Body of pancreas (tissue), 4 donors: ENCODE results near the gene RCAN2. TPM values are rescaled to one million over a fixed set of nuclear protein-coding genes. Genes with fewer than 3 reads are reported as not detected.

ENCODE experiments used
- ATAC-seq: fragments of 150-250 bp; one replicate; pipeline ENCODE4 v1.9.1; 2016
- DNase-seq, 4 donors: peaks; one replicate each; pipeline ENCODE4 v3.0.0-alpha.2; 2019
- H3K27ac ChIP-seq, 4 donors: fragments of 200-600 bp; sonication (generic); 1 replicate in 3 of 4; 2 replicates in 1 of 4; pipeline versions ENCODE4 v1.5.1 to v1.6.1; 2016 to 2019; ENCODE audit warnings: mild to moderate bottlenecking in 1 of 4, mixed read lengths in 1 of 4, moderate library complexity in 1 of 4
- H3K27me3 ChIP-seq, 2 donors: fragments of 200-600 bp; sonication (generic); one replicate each; pipeline ENCODE4 v1.6.0; 2016; ENCODE audit warnings: mild to moderate bottlenecking in 1 of 2
- H3K36me3 ChIP-seq, 2 donors: fragments of 200-600 bp; sonication (generic); replicated peaks in 1 of 2; 2 replicates each; pipeline ENCODE4 v1.5.1; 2016; ENCODE audit warnings: low read depth in 2 of 2; ENCODE audit not compliant: insufficient read depth in 1 of 2
- H3K4me1 ChIP-seq: fragments of 200-600 bp; sonication (generic); one replicate; pipeline ENCODE4 v1.6.0; 2016
- H3K4me3 ChIP-seq, 2 donors: fragments of 200-600 bp; sonication (generic); 1 replicate in 1 of 2; 2 replicates in 1 of 2; pipeline ENCODE4 v1.5.1; 2016 to 2019
- H3K9me3 ChIP-seq, 3 donors: fragments of 200-600 bp; sonication (generic); 1 replicate in 2 of 3; 2 replicates in 1 of 3; pipeline ENCODE4 v1.5.1; 2016
- CTCF ChIP-seq, 7 experiments: fragments of 450-650 bp in 4 of 7; fragments of 200-600 bp in 3 of 7; sonication (generic) in 3 of 7; IDR thresholded peaks; one replicate each; pipeline ENCODE4 v1.5.1; 2016 to 2019; ENCODE audit warnings: antibody characterized with exemption in 7 of 7
- POLR2A ChIP-seq, 3 donors: fragments of 450-650 bp; IDR thresholded peaks; one replicate each; pipeline ENCODE4 v1.6.1; 2016; ENCODE audit warnings: antibody characterized with exemption in 3 of 3, mild to moderate bottlenecking in 2 of 3
- whole genome bisulfite sequencing, 2 donors: methylation state at CpG; one replicate each; pipeline ENCODE4 v1.1.5; 2017; 5-methylcytosine and 5-hydroxymethylcytosine counted together
- intact Hi-C: fragments of 100-400 bp; cut with DNase I; formaldehyde crosslinking; loops from one replicate; pipeline ENCODE4 v1.15.1; 2023
- total RNA-seq, 2 donors: library from RNA; depleted of rRNA; stranded (reverse); fragments of >200 nt; gene quantifications; one replicate each; pipeline ENCODE4 v1.1.0, GENCODE V29; 2016

Gene RCAN2
- total RNA-seq, 2 donors from 2014 or later = 5.3 to 6.5 TPM

DNA sequence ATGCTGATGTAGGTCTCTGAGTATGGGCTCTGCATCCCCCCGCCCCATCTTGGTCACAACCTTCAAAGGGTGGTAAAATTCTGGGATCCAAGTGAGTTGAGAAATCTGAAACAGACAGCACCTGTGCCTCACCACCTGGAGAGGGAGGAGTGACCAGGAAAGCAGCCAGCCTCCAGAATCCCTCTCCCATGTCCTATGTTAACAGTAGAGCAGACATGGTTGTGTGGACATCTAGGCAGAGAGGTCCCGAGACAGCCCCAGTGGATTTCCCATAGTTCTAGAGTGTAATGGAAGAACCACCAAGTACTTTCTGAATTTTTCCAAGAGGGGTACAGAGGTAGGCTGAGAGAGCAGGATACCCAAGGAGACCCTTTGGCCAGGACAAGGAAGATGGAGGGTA is 216.7 kb downstream of the RCAN2 start:
- peak; percentile 18 for ATAC-seq
- WGBS, 2 donors = 45 to 48% methylated on average over 2 of the region's 2 CpGs
- Histone ChIP-seq H3K4me1 (peaks cover 19% of the 10 kb centered on the region), H3K27me3 (no peaks in the 10 kb centered on the region), H3K9me3 (no peaks in the 10 kb centered on the region), H3K27ac (peak overlapping the region in 3 of 4 donors; percentile 20 to 35 (median 33)), H3K4me3 (no peak overlapping the region), H3K36me3 (no peaks in the 10 kb centered on the region)
- peak in 1 of 4 donors; percentile 11 for DNase-seq
- intact Hi-C loops = no loop called here
- TF ChIP-seq CTCF (IDR thresholded peaks at IDR 0.05) (no peak), POLR2A (IDR thresholded peaks at IDR 0.05) (no peak)

DNA sequence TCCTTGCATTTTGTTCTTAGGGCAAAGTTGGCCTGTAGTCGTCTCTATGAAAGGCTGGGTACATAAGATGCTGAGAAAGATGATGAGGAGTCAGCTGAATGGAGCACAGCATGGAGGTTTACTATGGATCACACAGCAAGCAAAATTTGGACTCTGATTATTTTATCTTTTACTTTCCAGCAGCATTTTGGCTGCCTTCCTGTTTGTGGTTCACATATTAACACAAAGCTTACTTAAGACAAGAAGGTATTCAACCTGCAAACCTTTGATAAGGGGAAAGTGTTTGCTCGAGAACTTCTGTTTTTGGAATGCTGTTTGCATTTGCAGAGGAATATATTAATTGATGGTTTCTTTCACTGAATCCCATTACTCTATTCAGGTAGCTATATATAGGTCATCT is 217.3 kb downstream of the RCAN2 start:
- peaks cover 19% of the 10 kb centered on the region for H3K4me1 ChIP-seq
- DNase-seq = peak; percentile 15 to 46 (median 26)
- H3K27ac ChIP-seq = peak overlapping the region in 2 of 4 donors; percentile 20 to 35
- H3K4me3 ChIP-seq = no peak overlapping the region
- intact Hi-C loops = no loop called here
- TF ChIP-seq POLR2A (IDR thresholded peaks at IDR 0.05) (no peak), CTCF (IDR thresholded peaks at IDR 0.05) (peak in 1 of 7 experiments; percentile 4)
- WGBS, 2 donors = 9 to 10% methylated on average over 2 of the region's 2 CpGs
- H3K36me3 ChIP-seq = no peaks in the 10 kb centered on the region
- no peaks in the 10 kb centered on the region for H3K9me3 ChIP-seq
- peak; percentile 68 for ATAC-seq
- no peaks in the 10 kb centered on the region for H3K27me3 ChIP-seq

GRCh38 chr6:46271728-46272127 is 219.5 kb downstream of the RCAN2 start:
- intact Hi-C loops = no loop called here
- WGBS, 2 donors = 88 to 94% methylated on average over 3 of the region's 3 CpGs
- Histone ChIP-seq H3K27me3 (no peaks in the 10 kb centered on the region), H3K27ac (no peak overlapping the region), H3K9me3 (no peaks in the 10 kb centered on the region), H3K4me3 (no peak overlapping the region), H3K4me1 (peaks cover 19% of the 10 kb centered on the region), H3K36me3 (no peaks in the 10 kb centered on the region)
- no peak for TF ChIP-seq CTCF (IDR thresholded peaks at IDR 0.05)
- TF ChIP-seq POLR2A (IDR thresholded peaks at IDR 0.05) = no peak
- DNase-seq = no peak
- ATAC-seq = no peak

- no peak overlapping the region for H3K4me3 ChIP-seq
- no peaks in the 10 kb centered on the region for H3K27me3 ChIP-seq
- DNase-seq = no peak
- peaks cover 19% of the 10 kb centered on the region for H3K4me1 ChIP-seq
- WGBS, 2 donors = 64% methylated on average over 4 of the region's 4 CpGs
- no peak overlapping the region for H3K27ac ChIP-seq
- no peak for ATAC-seq
- no peaks in the 10 kb centered on the region for H3K36me3 ChIP-seq
- no peak for TF ChIP-seq POLR2A (IDR thresholded peaks at IDR 0.05)
- TF ChIP-seq CTCF (IDR thresholded peaks at IDR 0.05) = no peak
- intact Hi-C loops = no loop called here
- H3K9me3 ChIP-seq = no peaks in the 10 kb centered on the region
Measured at GRCh38 chr6:46271107-46271506, 220.1 kb downstream of the RCAN2 start.

DNA sequence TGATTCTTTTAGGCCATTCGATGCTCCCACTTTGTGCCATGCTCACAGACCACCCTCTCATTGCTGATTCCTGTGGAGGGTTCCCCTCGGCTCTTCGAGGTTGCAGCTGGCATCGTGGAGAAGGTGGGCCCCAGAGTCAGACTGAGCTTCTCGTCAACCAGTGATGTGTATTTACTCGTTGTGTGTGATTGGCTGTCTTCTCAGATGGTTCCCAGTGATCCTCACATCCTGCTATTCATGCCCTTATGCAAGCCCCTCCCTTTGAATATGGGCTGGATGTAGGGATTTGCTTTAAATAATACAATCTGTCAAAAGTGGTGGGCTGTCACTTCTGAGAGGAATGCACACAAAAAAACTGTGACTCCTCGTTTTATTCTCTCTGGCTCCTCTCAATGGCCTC is 220.9 kb downstream of the RCAN2 start:
- no peak for DNase-seq
- H3K27me3 ChIP-seq = no peaks in the 10 kb centered on the region
- no peaks in the 10 kb centered on the region for H3K9me3 ChIP-seq
- ATAC-seq = no peak
- no peak overlapping the region for H3K4me3 ChIP-seq
- no peak overlapping the region for H3K27ac ChIP-seq
- H3K36me3 ChIP-seq = no peaks in the 10 kb centered on the region
- 88 to 92% methylated on average over 7 of the region's 7 CpGs for WGBS, 2 donors
- H3K4me1 ChIP-seq = peaks cover 19% of the 10 kb centered on the region
- intact Hi-C loops = no loop called here
- TF ChIP-seq POLR2A (IDR thresholded peaks at IDR 0.05) (no peak), CTCF (IDR thresholded peaks at IDR 0.05) (no peak)
